GM20431 (cell line): ENCODE data around the gene KDM5C.
"Not testable (repeated sequence)": the region's sequence is repeated elsewhere in the genome, so short reads cannot be mapped to it uniquely, and the experiment has no call there.

ENCODE experiments used
- in situ Hi-C: fragments of 300-500 bp; cut with MseI, MboI; formaldehyde crosslinking; loops from one replicate; pipeline ENCODE4 v1.15.0; 2020; ENCODE audit warnings: low sequenced_read_pairs; ENCODE audit not compliant: unreplicated experiment

Gene KDM5C

GRCh38 chrX:53196678-53197077 lies 28.3 kb downstream of the KDM5C start:
- in situ Hi-C loops, result no loop called here

DNA sequence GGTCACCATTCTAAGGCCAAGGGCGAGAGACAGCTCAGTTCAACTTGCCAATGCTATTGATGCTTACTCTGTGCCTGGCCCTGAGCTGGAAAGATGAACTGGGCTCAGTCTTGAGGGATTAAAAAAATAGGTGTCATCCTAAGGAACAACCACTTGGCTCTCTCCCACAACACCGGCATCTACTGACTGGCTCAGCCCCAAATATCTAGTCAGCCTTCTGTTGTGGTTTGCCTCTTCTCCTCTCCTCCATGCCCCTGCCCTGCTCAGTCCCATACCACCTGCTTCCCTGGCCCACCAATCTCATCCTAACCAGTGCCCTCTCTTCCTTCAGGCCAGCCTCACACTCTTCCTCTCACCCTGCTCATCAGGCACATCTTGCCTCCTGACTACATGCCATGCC lies 29.6 kb downstream of the KDM5C start:
- in situ Hi-C loops, result no loop called here

- in situ Hi-C loops, result no loop called here
Measured at GRCh38 chrX:53194308-53194707, 30.7 kb downstream of the KDM5C start.

- in situ Hi-C loops, result no loop called here
Measured at GRCh38 chrX:53193093-53193492, 31.9 kb downstream of the KDM5C start.

- in situ Hi-C loops, result no loop called here
Measured at GRCh38 chrX:53190363-53190960, 34.5 kb downstream of the KDM5C start.

DNA sequence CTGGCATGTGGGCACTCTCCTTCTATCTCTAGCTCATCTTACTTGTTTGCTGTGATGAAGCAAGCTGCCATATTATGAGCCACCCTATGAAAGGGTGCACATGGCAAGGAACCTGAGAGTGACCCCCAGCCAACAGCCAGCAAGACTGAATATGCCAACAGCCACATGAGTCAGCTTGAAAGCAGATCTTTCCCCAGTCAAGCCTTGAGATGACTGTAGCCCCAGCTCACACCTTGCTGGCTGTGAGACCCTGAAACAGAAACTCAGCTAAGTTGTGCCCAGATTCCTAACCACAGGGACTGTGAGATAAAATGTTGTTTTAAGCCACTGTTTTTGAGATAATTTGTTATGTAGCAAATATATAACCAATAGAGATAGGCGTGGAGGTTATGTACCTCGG lies 36.2 kb downstream of the KDM5C start:
- in situ Hi-C loops, result no loop called here

DNA sequence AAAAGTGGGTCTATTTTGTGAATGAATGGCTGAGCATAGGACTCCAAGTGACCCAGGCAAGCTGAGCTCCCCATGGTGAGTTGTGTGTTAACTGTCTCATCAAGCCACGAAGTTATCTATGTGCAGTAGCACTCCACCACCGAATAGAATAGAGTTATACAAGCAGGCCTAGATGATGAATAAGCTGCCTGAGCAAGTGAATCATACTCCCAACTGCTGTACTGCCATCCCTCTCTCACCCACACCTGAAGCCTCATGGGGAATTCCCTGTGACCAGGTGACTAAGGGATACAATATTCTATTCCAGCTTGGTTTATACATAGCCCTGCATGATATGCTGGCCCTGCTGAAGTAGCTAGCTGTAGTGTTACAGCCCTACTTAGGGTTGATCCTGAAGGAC lies 38.7 kb downstream of the KDM5C start:
- in situ Hi-C loops, result no loop called here

GRCh38 chrX:53184836-53185235 lies 40.2 kb downstream of the KDM5C start:
- in situ Hi-C loops, result no loop called here

GRCh38 chrX:53171356-53171755 lies 53.7 kb downstream of the KDM5C start:
- in situ Hi-C loops, result no loop called here

DNA sequence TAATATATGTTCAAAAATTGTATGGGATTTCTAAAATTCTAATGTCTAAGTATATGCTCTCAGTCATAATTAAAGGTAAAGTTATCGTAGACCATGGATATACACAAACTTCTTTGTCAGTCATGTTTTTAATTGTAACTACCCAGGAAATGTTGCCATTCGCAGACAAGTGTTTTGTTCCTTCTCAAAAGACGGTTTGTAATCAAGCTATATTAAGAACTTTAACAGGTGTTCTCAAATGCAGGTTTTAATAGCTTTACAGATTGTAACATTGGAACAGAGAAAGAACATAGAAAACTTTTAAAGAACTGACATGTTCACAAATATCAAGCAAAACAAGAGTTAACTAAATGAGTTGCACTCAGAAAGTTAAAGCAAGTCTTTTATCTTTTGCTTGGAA lies 58.9 kb downstream of the KDM5C start:
- in situ Hi-C loops, result no loop called here

DNA sequence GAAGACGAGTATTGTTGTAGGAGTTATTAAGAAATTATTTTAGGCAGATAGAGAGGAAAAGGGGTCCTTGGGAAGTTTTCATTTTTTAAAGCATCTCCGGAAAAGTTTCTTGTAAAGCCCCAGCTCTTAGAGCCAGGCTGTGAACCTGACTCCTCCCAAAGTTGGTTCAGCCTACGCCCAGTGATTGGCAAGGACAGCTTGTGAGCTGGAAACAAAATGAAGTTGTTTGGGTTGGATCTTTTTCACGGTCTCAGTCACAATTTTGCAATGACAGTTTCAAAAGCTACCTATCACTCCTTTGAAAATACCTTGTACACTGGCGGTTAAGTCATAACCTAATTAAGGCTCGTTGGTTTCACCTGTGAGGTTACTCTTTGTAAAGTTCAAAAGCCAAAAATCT lies 60.4 kb downstream of the KDM5C start:
- in situ Hi-C loops, result not testable (repeated sequence)

- in situ Hi-C loops, result no loop called here
Measured at GRCh38 chrX:53163436-53163835, 61.6 kb downstream of the KDM5C start.

GRCh38 chrX:53160297-53160983 lies 64.6 kb downstream of the KDM5C start:
- in situ Hi-C loops, result no loop called here

GRCh38 chrX:53159184-53159583 lies 65.8 kb downstream of the KDM5C start:
- in situ Hi-C loops, result no loop called here

DNA sequence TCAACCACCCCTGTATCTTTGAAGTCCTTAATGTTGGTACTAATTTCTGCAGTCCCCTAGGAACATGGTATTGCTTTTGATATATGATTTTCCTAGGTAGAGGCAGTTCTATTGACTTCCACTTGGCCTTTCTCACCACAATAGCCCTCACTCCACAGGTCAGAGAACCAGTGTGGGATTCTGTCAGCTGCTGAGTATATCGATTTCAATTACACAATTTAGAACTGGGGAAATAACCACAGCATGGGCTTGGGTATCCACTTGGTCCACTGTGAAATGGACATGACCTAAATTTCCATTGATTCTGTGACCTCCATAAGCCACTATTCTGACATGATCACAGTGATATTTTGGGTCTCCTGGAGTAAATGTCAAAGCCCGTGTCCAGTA lies 68.8 kb downstream of the KDM5C start:
- in situ Hi-C loops, result no loop called here

DNA sequence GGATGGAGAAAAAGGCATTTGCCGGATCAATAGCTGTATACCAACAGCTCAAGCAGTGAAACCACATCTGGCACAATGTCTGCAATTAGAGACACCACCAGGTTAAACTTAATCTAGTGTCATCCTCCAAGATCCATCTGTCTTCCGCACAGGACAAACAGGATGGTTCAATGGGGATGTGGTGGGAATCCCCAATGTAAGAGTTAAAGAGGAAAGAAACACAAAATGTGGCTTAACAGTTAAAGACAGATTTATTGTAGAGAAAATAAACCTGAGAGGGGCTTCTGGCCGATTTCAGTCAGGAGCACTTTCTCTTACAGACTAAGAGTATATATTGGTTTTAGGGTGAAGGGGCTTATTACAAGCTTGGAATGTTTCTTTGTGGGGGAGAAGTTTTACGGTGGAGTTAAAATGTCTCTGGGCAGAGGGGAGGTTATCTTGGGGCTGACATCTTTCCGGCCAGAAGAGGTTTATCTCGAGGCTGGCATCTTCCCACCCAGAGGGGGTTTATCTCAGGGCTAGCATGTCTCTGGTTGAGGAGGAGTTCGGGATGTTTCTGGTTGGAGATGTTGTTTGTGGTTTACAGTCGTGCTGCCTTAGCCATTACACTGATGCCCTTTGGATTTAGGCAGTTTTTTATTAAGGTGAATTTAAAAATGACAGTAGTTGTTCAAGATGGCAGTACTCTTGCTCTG lies 69.3 kb downstream of the KDM5C start:
- in situ Hi-C loops, result no loop called here

GRCh38 chrX:53153581-53153980 lies 71.4 kb downstream of the KDM5C start:
- in situ Hi-C loops, result no loop called here
